Measurements from ENCODE around the gene LRRC46. TPM values are rescaled to one million over a fixed set of nuclear protein-coding genes. Genes with fewer than 3 reads are reported as not detected.

The LRRC46 gene
- total and polyA plus RNA-seq, 2 experiments from 2014 or later, result 0.95 TPM; not detected in 1

- Histone ChIP-seq H3K4me2 (ENCODE audit: unreplicated experiment) (no peak overlapping the region), H3K4me3 (no peak overlapping the region), H2AFZ (no peak overlapping the region), H3K79me2 (ENCODE audit: insufficient read depth) (no peaks in the 10 kb centered on the region), H3K36me3 (ENCODE audit: low read depth) (no peaks in the 10 kb centered on the region), H3K4me1 (ENCODE audit: insufficient read depth) (0 out of 2 replicates have a peak, but pooled peaks cover 13% of the 10 kb centered on the region), H3K27ac (no peak overlapping the region), H3K27me3 (replicated peaks; ENCODE audit: insufficient read depth) (peaks cover 26% of the 10 kb centered on the region), H3K9me3 (ENCODE audit: low read depth) (no peaks in the 10 kb centered on the region), H3K9me2 (ENCODE audit: insufficient read depth) (no peaks in the 10 kb centered on the region), H3K9ac (no peak overlapping the region), H3F3A (ENCODE audit: insufficient read depth) (no peaks in the 10 kb centered on the region), H4K20me1 (ENCODE audit: insufficient read depth) (no peaks in the 10 kb centered on the region)
- no peak for TF ChIP-seq EZH2 (IDR thresholded peaks at IDR 0.05; ENCODE audit: insufficient read depth, poor library complexity, severe bottlenecking)
- TF ChIP-seq EZH2phosphoT487 (IDR thresholded peaks at IDR 0.05; ENCODE audit: insufficient read depth, low read depth), result no peak
- in situ Hi-C loops (cut with MboI), result no loop called here
- no peak for DNase-seq
These were observed 39.6 kb downstream of the LRRC46 start for GRCh38 chr17:47871048-47871447.

GRCh38 chr17:47872019-47872650 lies 40.7 kb downstream of the LRRC46 start:
- Histone ChIP-seq H3K4me3 (peak overlapping the region; percentile 16; the same call in 1 of the 2 replicates), H3F3A (ENCODE audit: insufficient read depth) (no peaks in the 10 kb centered on the region), H3K27me3 (replicated peaks; ENCODE audit: insufficient read depth) (peaks cover 26% of the 10 kb centered on the region), H4K20me1 (ENCODE audit: insufficient read depth) (no peaks in the 10 kb centered on the region), H3K36me3 (ENCODE audit: low read depth) (no peaks in the 10 kb centered on the region), H2AFZ (peak overlapping the region; percentile 47; the same call in 1 of the 2 replicates), H3K9ac (no peak overlapping the region), H3K27ac (no peak overlapping the region), H3K9me2 (ENCODE audit: insufficient read depth) (no peaks in the 10 kb centered on the region), H3K9me3 (ENCODE audit: low read depth) (no peaks in the 10 kb centered on the region), H3K79me2 (ENCODE audit: insufficient read depth) (no peaks in the 10 kb centered on the region), H3K4me1 (ENCODE audit: insufficient read depth) (0 out of 2 replicates have a peak, but pooled peaks cover 13% of the 10 kb centered on the region), H3K4me2 (ENCODE audit: unreplicated experiment) (no peak overlapping the region)
- in situ Hi-C loops (cut with MboI), result no loop called here
- DNase-seq, result peak; percentile 31
- TF ChIP-seq EZH2 (IDR thresholded peaks at IDR 0.05; ENCODE audit: insufficient read depth, poor library complexity, severe bottlenecking), result no peak
- TF ChIP-seq EZH2phosphoT487 (IDR thresholded peaks at IDR 0.05; ENCODE audit: insufficient read depth, low read depth), result no peak
- WGBS, 2 experiments (ENCODE audit: low coverage in 1 of 2, low lambda C conversion rate in 2 of 2, missing lambda C conversion rate in 2 of 2), result 23 to 28% methylated on average over 16 to 28 of the region's 29 CpGs

- Histone ChIP-seq H3K79me2 (ENCODE audit: insufficient read depth) (no peaks in the 10 kb centered on the region), H3K27ac (no peak overlapping the region), H3K9ac (no peak overlapping the region), H3K27me3 (replicated peaks; ENCODE audit: insufficient read depth) (peaks cover 26% of the 10 kb centered on the region), H3K9me2 (ENCODE audit: insufficient read depth) (no peaks in the 10 kb centered on the region), H3K4me1 (ENCODE audit: insufficient read depth) (0 out of 2 replicates have a peak, but pooled peaks cover 13% of the 10 kb centered on the region), H3K9me3 (ENCODE audit: low read depth) (no peaks in the 10 kb centered on the region), H3F3A (ENCODE audit: insufficient read depth) (no peaks in the 10 kb centered on the region), H3K4me3 (0 out of 2 replicates have a peak overlapping the region, but pooled peaks have one; percentile 16), H4K20me1 (ENCODE audit: insufficient read depth) (no peaks in the 10 kb centered on the region), H2AFZ (peak overlapping the region; percentile 47; the same call in 1 of the 2 replicates), H3K36me3 (ENCODE audit: low read depth) (no peaks in the 10 kb centered on the region), H3K4me2 (ENCODE audit: unreplicated experiment) (no peak overlapping the region)
- in situ Hi-C loops (cut with MboI), result no loop called here
- whole genome bisulfite sequencing, 2 experiments (ENCODE audit: low coverage in 1 of 2, low lambda C conversion rate in 2 of 2, missing lambda C conversion rate in 2 of 2), result 20 to 26% methylated on average over 15 of the region's 15 CpGs
- TF ChIP-seq EZH2phosphoT487 (IDR thresholded peaks at IDR 0.05; ENCODE audit: insufficient read depth, low read depth) (no peak), EZH2 (IDR thresholded peaks at IDR 0.05; ENCODE audit: insufficient read depth, poor library complexity, severe bottlenecking) (no peak)
- DNase-seq, result no peak
These were observed 41.2 kb downstream of the LRRC46 start for GRCh38 chr17:47872651-47873161.

GRCh38 chr17:47873200-47874090 lies 42.0 kb downstream of the LRRC46 start:
- no peaks in the 10 kb centered on the region for H4K20me1 ChIP-seq (ENCODE audit: insufficient read depth)
- no peak overlapping the region for H3K4me3 ChIP-seq
- no peak overlapping the region for H3K9ac ChIP-seq
- no peaks in the 10 kb centered on the region for H3K9me3 ChIP-seq (ENCODE audit: low read depth)
- in situ Hi-C loops (cut with MboI), result no loop called here
- no peaks in the 10 kb centered on the region for H3K79me2 ChIP-seq (ENCODE audit: insufficient read depth)
- no peak overlapping the region for H3K27ac ChIP-seq
- no peak overlapping the region for H3K4me2 ChIP-seq (ENCODE audit: unreplicated experiment)
- no peak overlapping the region for H2AFZ ChIP-seq
- peaks cover 18% of the 10 kb centered on the region; the same call in 1 of the 2 replicates for H3K4me1 ChIP-seq (ENCODE audit: insufficient read depth)
- no peak for TF ChIP-seq EZH2phosphoT487 (IDR thresholded peaks at IDR 0.05; ENCODE audit: insufficient read depth, low read depth)
- H3K27me3 ChIP-seq (replicated peaks; ENCODE audit: insufficient read depth), result peaks cover 26% of the 10 kb centered on the region
- 54 to 60% methylated on average over 4 of the region's 4 CpGs for WGBS, 2 experiments (ENCODE audit: low coverage in 1 of 2, low lambda C conversion rate in 2 of 2, missing lambda C conversion rate in 2 of 2)
- peaks cover 3% of the 10 kb centered on the region for H3F3A ChIP-seq (ENCODE audit: insufficient read depth)
- H3K36me3 ChIP-seq (ENCODE audit: low read depth), result no peaks in the 10 kb centered on the region
- no peaks in the 10 kb centered on the region for H3K9me2 ChIP-seq (ENCODE audit: insufficient read depth)
- no peak for DNase-seq
